ENCODE measurements around the gene ESPN. TPM values are rescaled to one million over a fixed set of nuclear protein-coding genes. Genes with fewer than 3 reads are reported as not detected.

ESPN gene
- total RNA-seq, 4 donors from 2014 or later: 40.2 to 368 (median 157) TPM

GRCh38 chr1:6416906-6417305, 7.7 kb upstream of the ESPN start:
- H3K4me1 ChIP-seq: peaks cover 15 to 66% (median 53%) of the 10 kb centered on the region in 4 donors
- no peak overlapping the region for H3K4me3 ChIP-seq
- TF ChIP-seq CTCF (IDR thresholded peaks at IDR 0.05): no peak
- no peak for TF ChIP-seq POLR2A (IDR thresholded peaks at IDR 0.05)
- no peak for TF ChIP-seq EP300 (IDR thresholded peaks at IDR 0.05; ENCODE audit: low read depth)
- no peak for TF ChIP-seq POLR2AphosphoS5 (IDR thresholded peaks at IDR 0.05)
- H3K9me3 ChIP-seq: no peaks in the 10 kb centered on the region
- H3K27me3 ChIP-seq: peaks cover 81% of the 10 kb centered on the region
- no peak for DNase-seq
- in situ Hi-C loops (cut with MboI; ENCODE audit: low pct_ligation_motif_present in 1 of 4, low pct_unique_long_range_greater_than_20kb in 1 of 4, low sequenced_read_pairs in 3 of 4) (loop anchor here in 1 of 4 donors (25.0 kb wide), 1 partner anchor 180 kb away; the partner anchor contains the start of genes HES3 and ICMT), intact Hi-C loops (cut with DNase I; ENCODE audit: low total_unique reads) (loop anchor here (5.0 kb wide), 1 partner anchor 645 kb away; no protein-coding TSS in a partner anchor)
- H3K36me3 ChIP-seq: no peaks in the 10 kb centered on the region
- H3K27ac ChIP-seq: no peak overlapping the region
- 91% methylated on average over 5 of the region's 5 CpGs; no CpG with 5 or more reads in 1 of the 2 donors for WGBS, 2 donors (ENCODE audit: low coverage in 1 of 2)

- no peaks in the 10 kb centered on the region for H3K36me3 ChIP-seq
- peak overlapping the region in 2 of 4 donors; percentile 51 to 56 for H3K4me3 ChIP-seq
- no peak for TF ChIP-seq POLR2A (IDR thresholded peaks at IDR 0.05)
- TF ChIP-seq POLR2AphosphoS5 (IDR thresholded peaks at IDR 0.05): no peak
- TF ChIP-seq CTCF (IDR thresholded peaks at IDR 0.05): no peak
- no peak for TF ChIP-seq EP300 (IDR thresholded peaks at IDR 0.05; ENCODE audit: low read depth)
- H3K9me3 ChIP-seq: no peaks in the 10 kb centered on the region
- 59 to 80% methylated on average over 1 to 8 of the region's 8 CpGs for WGBS, 2 donors (ENCODE audit: low coverage in 1 of 2)
- H3K27me3 ChIP-seq: peaks cover 89% of the 10 kb centered on the region
- peak overlapping the region in 2 of 4 donors; percentile 81 to 84 for H3K27ac ChIP-seq
- peak; percentile 58 for DNase-seq
- H3K4me1 ChIP-seq: peaks cover 15 to 60% (median 53%) of the 10 kb centered on the region in 4 donors
- in situ Hi-C loops (cut with MboI; ENCODE audit: low pct_ligation_motif_present in 1 of 4, low pct_unique_long_range_greater_than_20kb in 1 of 4, low sequenced_read_pairs in 3 of 4): loop anchor here in 1 of 4 donors (25.0 kb wide), 1 partner anchor 181 kb away; the partner anchor contains the start of genes HES3 and ICMT
- intact Hi-C loops (cut with DNase I; ENCODE audit: low total_unique reads): loop anchor here (5.0 kb wide), 1 partner anchor 646 kb away; no protein-coding TSS in a partner anchor
Measured at GRCh38 chr1:6417961-6418667, 6.5 kb upstream of the ESPN start.

- in situ Hi-C loops (cut with MboI; ENCODE audit: low pct_ligation_motif_present in 1 of 4, low pct_unique_long_range_greater_than_20kb in 1 of 4, low sequenced_read_pairs in 3 of 4): loop anchor here in 1 of 4 donors (25.0 kb wide), 1 partner anchor 182 kb away; the partner anchor contains the start of genes HES3 and ICMT
- Histone ChIP-seq H3K9me3 (no peaks in the 10 kb centered on the region), H3K27ac (peak overlapping the region; percentile 63 to 84 (median 76)), H3K27me3 (peaks cover 91% of the 10 kb centered on the region), H3K4me3 (peak overlapping the region in 3 of 4 donors; percentile 31 to 56 (median 51)), H3K36me3 (no peaks in the 10 kb centered on the region), H3K4me1 (peaks cover 18 to 59% (median 56%) of the 10 kb centered on the region in 4 donors)
- intact Hi-C loops (cut with DNase I; ENCODE audit: low total_unique reads): loop anchor here (5.0 kb wide), 1 partner anchor 647 kb away; no protein-coding TSS in a partner anchor
- WGBS, 2 donors (ENCODE audit: low coverage in 1 of 2): 21% methylated on average over 39 of the region's 69 CpGs; no CpG with 5 or more reads in 1 of the 2 donors
- peak; percentile 44 for DNase-seq
- TF ChIP-seq POLR2A (IDR thresholded peaks at IDR 0.05): no peak
- no peak for TF ChIP-seq POLR2AphosphoS5 (IDR thresholded peaks at IDR 0.05)
- no peak for TF ChIP-seq EP300 (IDR thresholded peaks at IDR 0.05; ENCODE audit: low read depth)
- no peak for TF ChIP-seq CTCF (IDR thresholded peaks at IDR 0.05)
Measured at GRCh38 chr1:6418668-6419396, 5.7 kb upstream of the ESPN start.

Data from transverse colon (tissue), 4 donors.